CD1c-positive myeloid dendritic cell (primary cell): ENCODE results near the gene SLC9A7.

Source experiments
- DNase-seq: peaks from one replicate; pipeline ENCODE4 v3.0.0-alpha.2; 2016; ENCODE audit errors: extremely low spot score

The SLC9A7 gene

DNA sequence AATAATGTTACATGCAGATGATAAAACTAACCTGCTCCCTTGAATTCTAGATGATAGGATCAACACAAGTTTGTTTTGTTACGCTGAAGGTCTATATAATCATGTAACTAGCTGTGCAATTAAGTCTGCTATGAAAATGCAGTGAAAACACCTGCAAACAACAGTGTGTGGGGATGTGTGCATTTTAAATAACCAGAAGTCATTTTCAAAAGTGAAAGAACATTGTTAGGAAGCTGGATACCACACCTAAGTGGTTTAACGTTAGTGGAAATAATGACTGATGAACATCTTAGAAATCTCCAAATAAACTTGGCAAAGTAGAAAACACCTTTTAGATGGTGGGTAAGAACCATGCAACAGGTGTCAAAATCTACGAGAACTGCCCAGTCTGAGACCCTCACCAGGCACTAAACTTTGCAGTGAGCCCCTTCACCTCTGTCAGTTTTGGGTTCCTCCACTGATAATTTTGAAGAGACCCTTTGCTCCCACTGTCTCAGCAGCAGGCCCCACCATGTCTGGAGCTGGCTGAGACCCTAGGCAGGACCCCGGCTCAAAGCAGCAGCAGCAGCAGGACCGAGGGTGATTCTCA lies 148.8 kb downstream of the SLC9A7 start:
- DNase-seq: no peak

- no peak for DNase-seq
These were observed 151.0 kb downstream of the SLC9A7 start for GRCh38 chrX:46607916-46608315.

- DNase-seq: no peak
These were observed 156.3 kb downstream of the SLC9A7 start for GRCh38 chrX:46602468-46603102.

DNA sequence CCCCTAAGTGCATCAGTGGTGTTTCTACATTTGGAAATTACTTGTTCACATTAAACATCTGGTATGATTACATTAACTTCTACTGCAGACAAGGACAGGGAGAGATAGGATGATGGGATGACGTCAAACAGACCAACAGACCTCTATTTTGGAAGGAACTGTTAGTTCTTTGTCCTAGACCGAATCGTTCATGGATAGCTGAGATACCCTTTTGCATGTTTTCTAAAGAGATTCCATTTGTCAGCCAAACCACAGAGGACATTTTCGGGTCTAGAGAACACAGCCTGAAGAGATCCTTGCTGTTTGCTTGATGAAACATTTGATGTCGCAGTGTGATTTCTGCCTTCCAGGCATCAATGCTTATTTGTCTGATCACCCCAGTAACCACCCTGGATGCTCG lies 157.6 kb downstream of the SLC9A7 start:
- no peak for DNase-seq

DNA sequence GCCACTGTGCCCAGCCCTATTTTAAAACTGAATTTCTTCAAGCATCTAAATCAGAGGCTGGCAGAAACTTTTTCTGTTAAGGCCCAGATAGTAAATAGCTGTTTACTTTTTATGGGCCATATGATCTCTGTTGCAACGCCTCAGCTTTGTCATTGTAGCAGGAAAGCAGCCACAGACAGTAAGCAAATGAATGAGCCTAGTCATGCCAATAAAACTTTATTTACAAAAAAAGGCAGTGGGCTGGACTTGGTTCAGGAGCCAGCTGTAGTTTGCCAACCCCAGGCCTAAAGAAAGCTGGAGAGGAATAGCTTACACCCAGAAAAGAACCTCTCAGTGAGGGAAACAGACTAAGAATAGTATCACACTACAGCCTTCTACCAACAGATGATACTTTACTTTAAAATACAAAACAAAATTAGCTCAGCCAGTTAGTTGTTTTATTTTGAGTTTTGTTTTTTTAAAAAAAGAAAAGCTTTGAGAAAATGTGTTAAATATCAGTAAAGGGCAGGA lies 159.8 kb downstream of the SLC9A7 start:
- no peak for DNase-seq

DNA sequence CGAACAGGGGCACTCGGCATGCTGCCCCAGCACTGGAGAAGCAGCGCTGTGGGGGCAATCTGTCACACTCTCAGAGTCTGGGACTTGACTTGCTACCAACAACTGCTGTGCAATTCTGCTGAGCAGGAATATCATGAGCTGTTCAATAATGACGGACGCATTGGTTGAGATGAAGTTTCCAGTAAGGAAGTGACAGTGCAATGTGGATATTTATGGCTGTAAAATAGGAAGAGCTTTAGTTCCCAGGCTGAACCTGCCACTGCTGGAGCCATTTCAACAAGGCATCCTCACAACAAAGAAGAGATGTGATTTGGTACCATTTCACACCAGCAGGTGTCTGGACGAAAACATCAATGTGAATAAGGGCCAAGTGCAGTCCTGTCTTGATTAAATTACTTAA lies 161.1 kb downstream of the SLC9A7 start:
- DNase-seq: peak; percentile 3

- DNase-seq: no peak
These were observed 161.7 kb downstream of the SLC9A7 start for GRCh38 chrX:46597208-46597607.

- DNase-seq: no peak
These were observed 163.8 kb downstream of the SLC9A7 start for GRCh38 chrX:46595084-46595483.

- no peak for DNase-seq
These were observed 168.8 kb downstream of the SLC9A7 start for GRCh38 chrX:46589977-46590723.

GRCh38 chrX:46588263-46588662 lies 170.7 kb downstream of the SLC9A7 start:
- DNase-seq: no peak

DNA sequence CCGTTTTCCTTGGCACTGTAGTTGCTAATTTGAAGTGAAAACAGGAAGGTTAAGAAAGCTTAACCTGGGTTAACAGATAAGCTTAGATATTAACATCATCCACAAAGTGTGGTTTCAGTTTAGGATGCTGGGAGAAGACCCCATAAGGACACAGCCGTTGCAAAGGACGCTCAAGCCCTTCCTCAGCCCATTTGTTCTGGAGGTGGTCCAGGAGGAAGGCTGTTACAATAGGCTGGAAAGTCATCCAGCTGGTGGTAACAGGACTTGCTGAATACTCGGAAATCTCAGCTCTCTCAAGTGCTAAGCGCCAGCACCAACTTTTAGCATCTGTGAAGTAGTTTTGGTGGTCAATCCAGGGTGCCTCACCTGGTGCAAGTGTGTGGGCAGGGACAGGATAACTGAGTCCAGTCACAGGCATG lies 171.2 kb downstream of the SLC9A7 start:
- DNase-seq: no peak

GRCh38 chrX:46587158-46587557 lies 171.8 kb downstream of the SLC9A7 start:
- DNase-seq: no peak

- DNase-seq: no peak
These were observed 174.2 kb downstream of the SLC9A7 start for GRCh38 chrX:46584736-46585135.

GRCh38 chrX:46582966-46583365 lies 176.0 kb downstream of the SLC9A7 start:
- no peak for DNase-seq

- DNase-seq: no peak
These were observed 176.6 kb downstream of the SLC9A7 start for GRCh38 chrX:46582325-46582724.

GRCh38 chrX:46580613-46581012 lies 178.3 kb downstream of the SLC9A7 start:
- DNase-seq: no peak

GRCh38 chrX:46579250-46579649 lies 179.7 kb downstream of the SLC9A7 start:
- DNase-seq: no peak

- peak; percentile 28 for DNase-seq
These were observed 181.5 kb downstream of the SLC9A7 start for GRCh38 chrX:46577221-46578005.

DNA sequence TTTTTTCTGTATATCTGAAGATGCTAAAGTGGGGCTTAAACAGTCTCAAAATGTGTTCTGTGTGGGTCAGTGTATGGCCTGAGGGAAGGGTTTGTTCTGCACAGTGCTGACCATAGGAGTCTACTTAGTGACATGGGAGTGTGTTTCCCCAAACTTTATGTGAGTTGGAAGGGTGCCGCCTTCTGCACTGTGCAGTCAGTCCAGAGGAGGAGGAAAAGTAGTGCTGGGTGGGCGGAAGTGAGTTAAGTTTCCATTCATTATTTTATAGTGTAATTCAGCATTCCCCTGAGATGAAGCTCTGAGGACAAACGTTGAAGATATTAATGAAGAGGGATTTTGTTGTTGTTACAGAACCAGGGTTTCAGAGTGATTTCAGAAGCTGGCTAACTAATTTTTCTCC lies 182.5 kb downstream of the SLC9A7 start:
- no peak for DNase-seq

DNA sequence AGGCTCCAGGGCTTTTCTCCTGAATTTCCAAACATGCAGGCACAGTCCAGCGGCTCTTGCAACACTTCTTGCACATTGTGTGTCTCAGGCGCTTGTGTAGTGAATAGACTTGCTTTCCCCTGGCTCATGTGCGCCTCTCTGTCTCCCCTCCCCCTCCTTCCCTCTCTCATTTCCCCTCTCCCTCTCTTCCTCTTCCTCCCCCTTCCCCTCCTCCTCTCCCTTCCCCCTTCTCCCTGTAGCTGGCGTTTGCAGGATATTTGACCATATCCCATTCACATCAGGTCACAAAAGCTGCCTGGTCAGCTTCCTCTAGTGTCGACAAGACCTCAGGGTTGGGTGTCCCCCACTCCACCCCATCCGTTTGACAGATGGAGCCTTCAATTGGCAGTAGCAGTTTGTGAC lies 182.9 kb downstream of the SLC9A7 start:
- peak; percentile 17 for DNase-seq

GRCh38 chrX:46575586-46575985 lies 183.3 kb downstream of the SLC9A7 start:
- no peak for DNase-seq

DNA sequence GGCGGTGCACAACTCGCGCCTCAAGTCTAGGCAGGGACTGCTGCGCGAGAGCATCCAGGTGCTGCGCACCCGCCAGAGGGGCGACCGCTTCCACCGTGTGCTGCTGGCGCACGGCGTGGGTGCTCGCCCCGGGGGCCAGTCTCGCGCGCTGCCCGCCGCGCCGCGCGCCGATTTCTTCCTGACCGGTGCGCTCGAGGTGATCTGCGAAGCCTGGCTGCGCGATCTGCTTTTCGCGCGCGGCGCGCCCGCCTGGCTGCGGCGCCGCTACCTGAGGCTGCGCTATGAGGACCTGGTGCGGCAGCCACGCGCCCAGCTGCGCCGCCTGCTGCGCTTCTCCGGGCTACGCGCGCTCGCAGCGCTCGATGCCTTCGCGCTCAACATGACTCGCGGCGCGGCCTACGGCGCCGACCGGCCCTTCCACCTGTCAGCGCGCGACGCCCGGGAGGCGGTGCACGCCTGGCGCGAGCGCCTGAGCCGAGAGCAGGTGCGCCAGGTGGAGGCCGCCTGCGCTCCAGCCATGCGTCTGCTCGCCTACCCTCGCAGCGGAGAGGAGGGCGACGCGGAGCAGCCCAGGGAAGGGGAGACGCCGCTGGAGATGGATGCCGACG lies 184.0 kb downstream of the SLC9A7 start:
- no peak for DNase-seq
